NCI-H2196 (cell line): Measurements from ENCODE around the gene FRMD7.

ENCODE experiments used
- DNase-seq: peaks from one replicate; lab custom pipeline; 2025; ENCODE audit not compliant: unreplicated experiment; lab: John Stamatoyannopoulos, UW

FRMD7 gene

DNA sequence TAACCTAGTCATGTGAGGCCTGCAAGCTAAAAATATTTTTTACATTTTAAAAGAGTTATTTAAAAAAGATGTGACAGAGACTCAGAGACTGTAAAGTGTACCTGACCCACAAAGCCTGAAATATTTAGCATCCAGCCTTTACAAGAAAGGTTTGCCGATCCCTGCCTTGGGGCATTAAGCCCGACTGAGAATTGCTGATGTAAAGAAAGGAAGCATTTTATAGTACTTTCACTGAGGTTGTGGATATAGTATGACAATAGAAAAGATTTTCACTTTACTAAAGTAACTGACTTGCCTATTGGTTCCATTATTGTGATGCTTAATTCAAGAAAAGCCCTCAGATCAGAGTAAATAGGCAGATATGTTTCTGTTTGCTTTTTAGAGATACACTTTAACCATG, 87.8 kb downstream of the FRMD7 start:
- DNase-seq = no peak

GRCh38 chrX:132037479-132037993, 90.3 kb downstream of the FRMD7 start:
- no peak for DNase-seq

GRCh38 chrX:132034648-132035047, 93.2 kb downstream of the FRMD7 start:
- no peak for DNase-seq

DNA sequence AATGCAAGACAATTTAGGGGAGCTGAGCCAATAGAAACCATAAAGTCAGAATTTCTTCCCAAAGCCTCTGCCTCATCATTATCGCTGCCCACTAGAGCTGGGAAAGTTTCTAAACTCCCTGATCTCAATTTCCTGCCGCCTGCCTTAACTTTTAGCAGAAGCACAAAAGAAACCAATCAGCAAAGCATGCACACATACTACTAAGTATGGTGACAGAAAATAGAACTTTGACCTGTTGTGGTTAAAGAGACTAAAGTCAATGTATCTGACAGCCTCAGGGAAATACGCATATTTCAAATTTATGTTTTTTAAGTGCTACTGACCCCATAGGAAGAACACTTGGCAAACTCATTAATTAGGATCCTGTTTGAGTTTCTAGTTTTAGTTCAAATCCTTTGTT, 94.7 kb downstream of the FRMD7 start:
- no peak for DNase-seq

DNA sequence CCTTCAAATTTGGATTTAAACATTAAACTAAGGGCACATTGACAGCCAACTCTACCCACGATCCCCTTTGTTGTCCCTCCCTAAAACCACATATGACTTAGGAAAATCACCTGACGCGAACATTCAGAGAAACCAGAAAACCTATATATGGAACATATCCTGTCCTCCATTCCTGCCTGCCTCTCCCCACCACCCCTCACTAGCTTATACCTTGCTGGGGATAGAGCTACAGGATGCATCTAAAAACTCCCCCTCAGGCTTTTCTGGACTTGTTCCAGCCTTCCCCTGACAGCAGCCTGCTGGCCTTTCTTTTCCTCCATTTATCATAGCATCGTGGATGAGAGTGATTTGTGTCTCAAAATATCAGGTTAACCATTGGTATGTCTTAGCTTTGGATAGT, 96.0 kb downstream of the FRMD7 start:
- DNase-seq = no peak

DNA sequence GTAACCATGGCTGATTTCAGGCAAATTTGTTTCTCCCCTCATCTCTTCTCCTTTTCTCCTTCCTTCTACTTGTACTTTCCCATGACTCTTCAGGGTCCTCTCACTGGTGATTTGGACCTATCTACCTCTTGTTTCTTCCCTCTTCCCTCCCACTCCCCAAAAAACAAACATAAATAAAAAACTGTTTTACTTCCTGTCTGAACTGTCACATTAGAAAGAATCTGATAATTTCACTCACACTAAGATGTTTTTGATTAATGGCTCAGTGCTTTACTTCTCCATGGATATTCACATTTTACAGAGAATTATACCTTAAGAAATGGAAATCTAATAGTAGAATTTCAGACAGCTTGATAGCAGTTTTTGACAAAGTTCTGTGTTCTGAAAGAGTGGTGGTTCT, 97.6 kb downstream of the FRMD7 start:
- DNase-seq = no peak
